Neural cell (in vitro differentiated cells): ENCODE data around the gene DCST1. TPM values are rescaled to one million over a fixed set of nuclear protein-coding genes. Genes with fewer than 3 reads are reported as not detected.

Experiments used
- H2AFZ ChIP-seq: fragments of 200-600, 300-800 bp; sonication (generic), shearing (Covaris generic); 2 replicates; pipeline ENCODE4 v1.6.0; 2014; ENCODE audit warnings: low read depth, mild to moderate bottlenecking, antibody characterized with exemption, low read length, moderate library complexity
- H3F3A ChIP-seq: fragments of 200-600 bp; shearing (Covaris generic); 2 replicates; pipeline ENCODE4 v1.6.1; 2016; ENCODE audit warnings: mild to moderate bottlenecking, moderate library complexity, mixed read lengths, antibody characterized with exemption, low read length; ENCODE audit not compliant: insufficient read depth, poor library complexity, severe bottlenecking
- H3K27ac ChIP-seq: fragments of 200-600, 300-800 bp; sonication (generic), shearing (Covaris generic); 2 replicates; pipeline ENCODE4 v1.5.1; 2014; ENCODE audit warnings: mild to moderate bottlenecking, low read length, moderate library complexity
- H3K27me3 ChIP-seq: fragments of 300-800, 200-600 bp; sonication (generic), shearing (Covaris generic); 2 replicates; pipeline ENCODE4 v1.6.0; 2014; ENCODE audit warnings: mild to moderate bottlenecking, low read depth, low read length, moderate library complexity; ENCODE audit not compliant: insufficient read depth
- H3K36me3 ChIP-seq: fragments of 300-800, 200-600 bp; sonication (generic), shearing (Covaris generic); 2 replicates; pipeline ENCODE4 v1.5.1; 2014; ENCODE audit warnings: mild to moderate bottlenecking, antibody characterized with exemption, low read length, moderate library complexity; ENCODE audit not compliant: insufficient read depth
- H3K4me2 ChIP-seq: fragments of 300-800, 200-600 bp; sonication (generic), shearing (Covaris generic); 2 replicates; pipeline ENCODE4 v1.6.0; 2014; ENCODE audit warnings: mild to moderate bottlenecking, low read length
- H3K4me3 ChIP-seq: fragments of 300-800, 200-600 bp; sonication (generic), shearing (Covaris generic); 2 replicates; pipeline ENCODE4 v1.5.1; 2014; ENCODE audit warnings: mild to moderate bottlenecking, low read length, moderate library complexity
- H3K79me2 ChIP-seq: fragments of 200-600 bp; shearing (Covaris generic); replicated peaks from 2 replicates; pipeline ENCODE4 v1.6.0; 2014; ENCODE audit warnings: mild to moderate bottlenecking, low read length, moderate library complexity; ENCODE audit not compliant: insufficient read depth
- H3K9ac ChIP-seq: fragments of 300-800, 200-600 bp; sonication (generic), shearing (Covaris generic); 2 replicates; pipeline ENCODE4 v1.6.1; 2016; ENCODE audit warnings: mild to moderate bottlenecking, low read length, mixed read lengths
- H3K9me2 ChIP-seq: fragments of 200-600 bp; shearing (Covaris generic); 2 replicates; pipeline ENCODE4 v1.6.1; 2016; ENCODE audit warnings: mild to moderate bottlenecking, low read length, mixed read lengths; ENCODE audit not compliant: insufficient read depth
- H3K9me3 ChIP-seq: fragments of 200-600, 300-800 bp; sonication (generic), shearing (Covaris generic); 2 replicates; pipeline ENCODE4 v1.6.1; 2016; ENCODE audit warnings: mild to moderate bottlenecking, mixed run types, low read length, moderate library complexity, mixed read lengths
- H4K20me1 ChIP-seq: fragments of 200-600 bp; shearing (Covaris generic); 2 replicates; pipeline ENCODE4 v1.6.1; 2016; ENCODE audit warnings: mild to moderate bottlenecking, mixed run types; ENCODE audit not compliant: insufficient read depth
- CTCF ChIP-seq: fragments of 450-650 bp; IDR thresholded peaks from 2 replicates; pipeline ENCODE4 v1.5.1; 2014; ENCODE audit warnings: antibody characterized with exemption, mild to moderate bottlenecking, moderate library complexity; ENCODE audit not compliant: poor library complexity, severe bottlenecking
- EP300 ChIP-seq: fragments of 450-650 bp; conservative IDR thresholded peaks from 2 replicates; pipeline ENCODE4 v1.6.1; 2014; ENCODE audit warnings: antibody characterized with exemption, mild to moderate bottlenecking, moderate library complexity; ENCODE audit not compliant: poor library complexity, severe bottlenecking
- EZH2 ChIP-seq: fragments of 200-600, 300-800 bp; shearing (Covaris generic), sonication (generic); IDR thresholded peaks from 2 replicates; pipeline ENCODE4 v1.6.1; 2014; ENCODE audit warnings: antibody characterized with exemption, low read length, borderline replicate concordance, mild to moderate bottlenecking; ENCODE audit not compliant: insufficient read depth, poor library complexity, severe bottlenecking
- MXI1 ChIP-seq: fragments of 450-650 bp; conservative IDR thresholded peaks from 2 replicates; pipeline ENCODE4 v1.6.1; 2014; ENCODE audit warnings: antibody characterized with exemption, mild to moderate bottlenecking; ENCODE audit not compliant: poor library complexity, severe bottlenecking
- POLR2AphosphoS5 ChIP-seq: IDR thresholded peaks from 2 replicates; pipeline ENCODE4 v1.6.1; 2012
- RAD21 ChIP-seq: fragments of 450-650 bp; conservative IDR thresholded peaks from 2 replicates; pipeline ENCODE4 v1.6.1; 2014; ENCODE audit warnings: antibody characterized with exemption, mild to moderate bottlenecking, moderate library complexity
- REST ChIP-seq: IDR thresholded peaks from 2 replicates; pipeline ENCODE4 v1.6.1; 2012; ENCODE audit warnings: borderline replicate concordance
- SMC3 ChIP-seq: fragments of 450-650 bp; conservative IDR thresholded peaks from 2 replicates; pipeline ENCODE4 v1.6.1; 2014; ENCODE audit warnings: antibody characterized with exemption, mild to moderate bottlenecking, moderate library complexity; ENCODE audit not compliant: poor library complexity
- TAF1 ChIP-seq: IDR thresholded peaks from 2 replicates; pipeline ENCODE4 v1.6.1; 2012; ENCODE audit warnings: low read depth
- polyA plus RNA-seq: library from polyadenylated mRNA; depleted of rRNA; stranded (reverse); fragments of >200 nt; gene quantifications from 2 replicates; pipeline ENCODE4 v1.2.3, GENCODE V29; 2014

Gene DCST1
- polyA plus RNA-seq, 1 donor from 2014 or later: not detected

- H3K9ac ChIP-seq: no peak overlapping the region
- no peaks in the 10 kb centered on the region for H3K36me3 ChIP-seq
- H3K27ac ChIP-seq: no peak overlapping the region
- H4K20me1 ChIP-seq: no peaks in the 10 kb centered on the region
- no peak overlapping the region for H2AFZ ChIP-seq
- TF ChIP-seq POLR2AphosphoS5 (no peak), EP300 (no peak), TAF1 (no peak), CTCF (no peak), REST (no peak), SMC3 (no peak), EZH2 (no peak), MXI1 (no peak), RAD21 (no peak)
- no peaks in the 10 kb centered on the region for H3K9me3 ChIP-seq
- no peak overlapping the region for H3K4me3 ChIP-seq
- no peaks in the 10 kb centered on the region for H3K9me2 ChIP-seq
- no peaks in the 10 kb centered on the region for H3K27me3 ChIP-seq
- no peak overlapping the region for H3K4me2 ChIP-seq
- H3K79me2 ChIP-seq: no peaks in the 10 kb centered on the region
- no peaks in the 10 kb centered on the region for H3F3A ChIP-seq
Measured at GRCh38 chr1:155024315-155024714, 9.3 kb upstream of the DCST1 start.

DNA sequence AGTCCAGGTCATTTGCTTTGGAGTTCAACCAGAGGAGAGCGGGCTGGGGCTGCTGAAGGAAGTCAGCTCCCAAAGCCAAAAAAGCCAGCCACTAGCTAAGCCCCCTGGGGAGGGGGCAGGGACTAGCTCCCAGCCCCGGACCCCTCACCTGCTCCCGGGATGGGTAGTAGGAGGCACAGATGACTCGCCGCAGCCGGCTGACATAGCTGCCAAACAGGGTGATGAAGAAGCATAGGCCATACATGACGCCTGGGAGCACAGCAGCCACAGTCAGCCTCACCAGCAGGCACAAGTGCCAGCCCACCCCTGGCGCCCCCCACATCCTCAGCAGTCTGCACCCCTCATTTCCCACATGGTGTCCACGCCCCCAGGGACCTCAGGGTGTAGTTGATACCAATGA, 7.5 kb upstream of the DCST1 start:
- Histone ChIP-seq H3K27me3 (no peaks in the 10 kb centered on the region), H3K9ac (no peak overlapping the region), H3K27ac (no peak overlapping the region), H4K20me1 (no peaks in the 10 kb centered on the region), H3K36me3 (no peaks in the 10 kb centered on the region), H3K4me3 (no peak overlapping the region), H2AFZ (no peak overlapping the region), H3K9me3 (no peaks in the 10 kb centered on the region), H3K79me2 (no peaks in the 10 kb centered on the region), H3K9me2 (no peaks in the 10 kb centered on the region), H3K4me2 (no peak overlapping the region), H3F3A (no peaks in the 10 kb centered on the region)
- no peak for TF ChIP-seq TAF1
- TF ChIP-seq EZH2: no peak
- TF ChIP-seq MXI1: no peak
- no peak for TF ChIP-seq CTCF
- TF ChIP-seq EP300: no peak
- no peak for TF ChIP-seq REST
- no peak for TF ChIP-seq SMC3
- TF ChIP-seq RAD21: no peak
- no peak for TF ChIP-seq POLR2AphosphoS5
